CD4-positive, alpha-beta memory T cell (primary cell): ENCODE measurements around the gene FHL1. TPM values are rescaled to one million over a fixed set of nuclear protein-coding genes. Genes with fewer than 3 reads are reported as not detected.
A peak's percentile ranks its signal among the peaks of the same experiment; 100 is the strongest.

Experiments used
- CTCF ChIA-PET: fragments of 350-600 bp; sonication (Branson Sonifier 250); formaldehyde crosslinking; loops from one replicate; lab custom pipeline; 2021; ENCODE audit warnings: inconsistent platforms; ENCODE audit not compliant: partially characterized antibody; lab: Charles Lee
- POLR2A ChIA-PET: fragments of 350-600 bp; sonication (Branson Sonifier 250); formaldehyde crosslinking; loops from one replicate; lab custom pipeline; 2021; ENCODE audit not compliant: partially characterized antibody; lab: Charles Lee
- DNase-seq, 5 donors: peaks; one replicate each; pipeline versions ENCODE4 v3.0.0 to v3.0.0-alpha.2; 2020 to 2022; ENCODE audit warnings: mixed read lengths in 1 of 5
- H3K27ac ChIP-seq: one replicate; pipeline ENCODE4 v1.7.0; 2013; ENCODE audit warnings: low read depth, low read length
- H3K27me3 ChIP-seq: 2 replicates; pipeline ENCODE4 v1.7.0; 2013; ENCODE audit warnings: mild to moderate bottlenecking, low read length, moderate library complexity; ENCODE audit not compliant: insufficient read depth
- H3K36me3 ChIP-seq: 2 replicates; pipeline ENCODE4 v1.7.0; 2013; ENCODE audit warnings: mild to moderate bottlenecking, low read length, moderate library complexity; ENCODE audit not compliant: insufficient read depth
- H3K4me1 ChIP-seq: 2 replicates; pipeline ENCODE4 v1.7.0; 2013; ENCODE audit warnings: mild to moderate bottlenecking, low read length, moderate library complexity; ENCODE audit not compliant: insufficient read depth
- H3K4me3 ChIP-seq, 2 donors: one replicate each; pipeline ENCODE4 v1.7.0; 2013; ENCODE audit warnings: low read length in 2 of 2, mild to moderate bottlenecking in 1 of 2
- H3K9me3 ChIP-seq, 2 donors: one replicate each; pipeline ENCODE4 v1.7.0; 2013; ENCODE audit warnings: low read length in 2 of 2, control low read depth in 1 of 2; ENCODE audit not compliant: control insufficient read depth in 1 of 2
- H3K27ac Mint-ChIP-seq, 7 donors: one replicate each; pipeline ENCODE4 v1.8.0; 2020 to 2021; ENCODE audit warnings: mixed read lengths in 7 of 7, mild to moderate bottlenecking in 6 of 7, inconsistent platforms in 3 of 7, moderate library complexity in 3 of 7
- H3K27me3 Mint-ChIP-seq, 2 donors: one replicate each; pipeline ENCODE4 v1.8.0; 2020 to 2021; ENCODE audit warnings: mixed read lengths in 2 of 2
- H3K36me3 Mint-ChIP-seq, 2 donors: one replicate each; pipeline ENCODE4 v1.8.0; 2020 to 2021; ENCODE audit warnings: mixed read lengths in 2 of 2, inconsistent platforms in 1 of 2, mild to moderate bottlenecking in 1 of 2
- H3K4me1 Mint-ChIP-seq, 4 donors: one replicate each; pipeline ENCODE4 v1.8.0; 2020 to 2021; ENCODE audit warnings: mixed read lengths in 4 of 4, mild to moderate bottlenecking in 1 of 4
- H3K4me3 Mint-ChIP-seq, 8 donors: one replicate each; pipeline ENCODE4 v1.8.0; 2020 to 2021; ENCODE audit warnings: mixed read lengths in 8 of 8, mild to moderate bottlenecking in 7 of 8, moderate library complexity in 6 of 8, inconsistent platforms in 3 of 8
- H3K9me3 Mint-ChIP-seq, 8 donors: one replicate each; pipeline ENCODE4 v1.8.0; 2020 to 2021; ENCODE audit warnings: mixed read lengths in 8 of 8, mild to moderate bottlenecking in 5 of 8, inconsistent platforms in 3 of 8, moderate library complexity in 1 of 8
- intact Hi-C: fragments of 100-400 bp; cut with micrococcal nuclease; formaldehyde crosslinking; loops from one replicate; pipeline ENCODE4 v1.15.1; 2023
- polyA plus RNA-seq, 2 donors: library from polyadenylated mRNA; unstranded; fragments of 300-500 nt; fragmentation: Illumina TruSeq; gene quantifications; one replicate each; pipeline ENCODE4 v1.2.3, GENCODE V29; 2021
- total RNA-seq, 2 experiments: library from RNA; stranded (reverse); gene quantifications; one replicate each; pipeline ENCODE4 v1.2.3, GENCODE V29; 2021

FHL1 gene
- total and polyA plus RNA-seq, 4 experiments from 2014 or later: 32.3 to 58.3 (median 44.1) TPM

- H3K27me3 Mint-ChIP-seq: no peaks in the 10 kb centered on the region
- H3K36me3 Mint-ChIP-seq: no peaks in the 10 kb centered on the region
- intact Hi-C loops: no loop called here
- H3K27ac Mint-ChIP-seq: peak overlapping the region in 5 of 7 donors; percentile 68 to 88 (median 79)
- H3K4me1 Mint-ChIP-seq: peaks cover 19 to 70% (median 39%) of the 10 kb centered on the region in 4 donors
- peak overlapping the region in 6 of 8 donors; percentile 64 to 84 (median 76) for H3K4me3 Mint-ChIP-seq
- Histone ChIP-seq H3K9me3 (no peaks in the 10 kb centered on the region), H3K27ac (no peak overlapping the region), H3K4me3 (no peak overlapping the region), H3K4me1 (peaks cover 47% of the 10 kb centered on the region), H3K27me3 (no peaks in the 10 kb centered on the region), H3K36me3 (no peaks in the 10 kb centered on the region)
- DNase-seq: no peak
- CTCF ChIA-PET: no interaction called here
- POLR2A ChIA-PET: interaction anchor here (1.1 kb wide), 1 partner anchor 10 kb away, joined by 3 read pairs; no protein-coding TSS in a partner anchor
- no peaks in the 10 kb centered on the region for H3K9me3 Mint-ChIP-seq
Measured at GRCh38 chrX:136192839-136193414, 45.6 kb downstream of the FHL1 start.

- H3K4me3 ChIP-seq: no peak overlapping the region
- peak in 1 of 5 donors; percentile 41 for DNase-seq
- no peaks in the 10 kb centered on the region for H3K9me3 ChIP-seq
- intact Hi-C loops: no loop called here
- no peaks in the 10 kb centered on the region for H3K9me3 Mint-ChIP-seq
- no peak overlapping the region for H3K27ac ChIP-seq
- no peaks in the 10 kb centered on the region for H3K27me3 Mint-ChIP-seq
- H3K4me3 Mint-ChIP-seq: peak overlapping the region; percentile 57 to 84 (median 70)
- peak overlapping the region; percentile 31 to 86 (median 53) for H3K27ac Mint-ChIP-seq
- peaks cover 19 to 70% (median 39%) of the 10 kb centered on the region in 4 donors for H3K4me1 Mint-ChIP-seq
- H3K36me3 Mint-ChIP-seq: no peaks in the 10 kb centered on the region
- ChIA-PET CTCF (no interaction called here), POLR2A (no interaction called here)
- H3K4me1 ChIP-seq: peaks cover 47% of the 10 kb centered on the region
- no peaks in the 10 kb centered on the region for H3K27me3 ChIP-seq
- no peaks in the 10 kb centered on the region for H3K36me3 ChIP-seq
Measured at GRCh38 chrX:136193771-136194170, 46.4 kb downstream of the FHL1 start.

- ChIA-PET POLR2A (no interaction called here), CTCF (no interaction called here)
- H3K4me1 Mint-ChIP-seq: peaks cover 19 to 70% (median 39%) of the 10 kb centered on the region in 4 donors
- H3K27ac Mint-ChIP-seq: peak overlapping the region in 1 of 7 donors; percentile 31
- H3K9me3 Mint-ChIP-seq: no peaks in the 10 kb centered on the region
- Histone ChIP-seq H3K36me3 (no peaks in the 10 kb centered on the region), H3K27me3 (no peaks in the 10 kb centered on the region), H3K4me3 (no peak overlapping the region), H3K9me3 (no peaks in the 10 kb centered on the region), H3K27ac (no peak overlapping the region), H3K4me1 (peaks cover 47% of the 10 kb centered on the region)
- no peaks in the 10 kb centered on the region for H3K36me3 Mint-ChIP-seq
- DNase-seq: no peak
- H3K27me3 Mint-ChIP-seq: no peaks in the 10 kb centered on the region
- H3K4me3 Mint-ChIP-seq: no peak overlapping the region
- intact Hi-C loops: no loop called here
Measured at GRCh38 chrX:136194536-136194935, 47.2 kb downstream of the FHL1 start.

- H3K4me3 ChIP-seq: no peak overlapping the region
- H3K4me3 Mint-ChIP-seq: no peak overlapping the region
- no peak for DNase-seq
- peaks cover 47% of the 10 kb centered on the region for H3K4me1 ChIP-seq
- H3K9me3 Mint-ChIP-seq: no peaks in the 10 kb centered on the region
- no peaks in the 10 kb centered on the region for H3K9me3 ChIP-seq
- no peaks in the 10 kb centered on the region for H3K27me3 Mint-ChIP-seq
- H3K27me3 ChIP-seq: no peaks in the 10 kb centered on the region
- POLR2A ChIA-PET: no interaction called here
- peaks cover 17 to 67% (median 39%) of the 10 kb centered on the region in 4 donors for H3K4me1 Mint-ChIP-seq
- no peaks in the 10 kb centered on the region for H3K36me3 Mint-ChIP-seq
- intact Hi-C loops: no loop called here
- no peak overlapping the region for H3K27ac Mint-ChIP-seq
- no peaks in the 10 kb centered on the region for H3K36me3 ChIP-seq
- no peak overlapping the region for H3K27ac ChIP-seq
- CTCF ChIA-PET: interaction anchor here (0.7 to 1.0 kb wide), 2 partner anchors 10 to 14 kb away, joined by 3 to 4 read pairs; no protein-coding TSS in a partner anchor
Measured at GRCh38 chrX:136195247-136195646, 47.9 kb downstream of the FHL1 start.

GRCh38 chrX:136196691-136197155 lies 49.4 kb downstream of the FHL1 start:
- H3K36me3 Mint-ChIP-seq: no peaks in the 10 kb centered on the region
- Histone ChIP-seq H3K27ac (no peak overlapping the region), H3K27me3 (no peaks in the 10 kb centered on the region), H3K4me3 (no peak overlapping the region), H3K9me3 (no peaks in the 10 kb centered on the region), H3K36me3 (no peaks in the 10 kb centered on the region), H3K4me1 (peaks cover 39% of the 10 kb centered on the region)
- ChIA-PET POLR2A (no interaction called here), CTCF (interaction anchor here (1.1 to 1.2 kb wide), 2 partner anchors 30 to 169 kb away, joined by 3 read pairs; no protein-coding TSS in a partner anchor)
- no peaks in the 10 kb centered on the region for H3K27me3 Mint-ChIP-seq
- intact Hi-C loops: no loop called here
- H3K27ac Mint-ChIP-seq: peak overlapping the region in 2 of 7 donors; percentile 30 to 61
- DNase-seq: no peak
- no peak overlapping the region for H3K4me3 Mint-ChIP-seq
- no peaks in the 10 kb centered on the region for H3K9me3 Mint-ChIP-seq
- peaks cover 17 to 58% (median 34%) of the 10 kb centered on the region in 4 donors for H3K4me1 Mint-ChIP-seq

GRCh38 chrX:136198010-136198409 lies 50.7 kb downstream of the FHL1 start:
- Histone ChIP-seq H3K4me1 (peaks cover 30% of the 10 kb centered on the region), H3K4me3 (no peak overlapping the region), H3K27ac (no peak overlapping the region), H3K9me3 (no peaks in the 10 kb centered on the region), H3K27me3 (no peaks in the 10 kb centered on the region), H3K36me3 (no peaks in the 10 kb centered on the region)
- ChIA-PET CTCF (interaction anchor here (1.2 kb wide), 1 partner anchor 170 kb away, joined by 3 read pairs; no protein-coding TSS in a partner anchor), POLR2A (interaction anchor here (0.6 kb wide), 1 partner anchor 72 kb away, joined by 4 read pairs; no protein-coding TSS in a partner anchor)
- H3K9me3 Mint-ChIP-seq: no peaks in the 10 kb centered on the region
- H3K4me1 Mint-ChIP-seq: peaks cover 14 to 49% (median 26%) of the 10 kb centered on the region in 4 donors
- no peaks in the 10 kb centered on the region for H3K36me3 Mint-ChIP-seq
- no peak overlapping the region for H3K27ac Mint-ChIP-seq
- H3K27me3 Mint-ChIP-seq: no peaks in the 10 kb centered on the region
- DNase-seq: no peak
- intact Hi-C loops: no loop called here
- H3K4me3 Mint-ChIP-seq: no peak overlapping the region

GRCh38 chrX:136198678-136199243 lies 51.4 kb downstream of the FHL1 start:
- CTCF ChIA-PET: interaction anchor here (0.6 kb wide), 1 partner anchor 171 kb away, joined by 3 read pairs; no protein-coding TSS in a partner anchor
- POLR2A ChIA-PET: no interaction called here

More at GRCh38 chrX:136198678-136199243, 51.4 kb downstream of the FHL1 start:
- DNase-seq: no peak
- H3K4me3 Mint-ChIP-seq: no peak overlapping the region
- H3K27ac Mint-ChIP-seq: no peak overlapping the region
- Histone ChIP-seq H3K27me3 (no peaks in the 10 kb centered on the region), H3K27ac (no peak overlapping the region), H3K9me3 (no peaks in the 10 kb centered on the region), H3K4me1 (peaks cover 30% of the 10 kb centered on the region), H3K4me3 (no peak overlapping the region), H3K36me3 (no peaks in the 10 kb centered on the region)
- no peaks in the 10 kb centered on the region for H3K36me3 Mint-ChIP-seq
- peaks cover 15 to 49% (median 25%) of the 10 kb centered on the region in 4 donors for H3K4me1 Mint-ChIP-seq
- no peaks in the 10 kb centered on the region for H3K9me3 Mint-ChIP-seq
- intact Hi-C loops: no loop called here
- no peaks in the 10 kb centered on the region for H3K27me3 Mint-ChIP-seq
